ENCODE results near the gene C1QTNF12.

DNA sequence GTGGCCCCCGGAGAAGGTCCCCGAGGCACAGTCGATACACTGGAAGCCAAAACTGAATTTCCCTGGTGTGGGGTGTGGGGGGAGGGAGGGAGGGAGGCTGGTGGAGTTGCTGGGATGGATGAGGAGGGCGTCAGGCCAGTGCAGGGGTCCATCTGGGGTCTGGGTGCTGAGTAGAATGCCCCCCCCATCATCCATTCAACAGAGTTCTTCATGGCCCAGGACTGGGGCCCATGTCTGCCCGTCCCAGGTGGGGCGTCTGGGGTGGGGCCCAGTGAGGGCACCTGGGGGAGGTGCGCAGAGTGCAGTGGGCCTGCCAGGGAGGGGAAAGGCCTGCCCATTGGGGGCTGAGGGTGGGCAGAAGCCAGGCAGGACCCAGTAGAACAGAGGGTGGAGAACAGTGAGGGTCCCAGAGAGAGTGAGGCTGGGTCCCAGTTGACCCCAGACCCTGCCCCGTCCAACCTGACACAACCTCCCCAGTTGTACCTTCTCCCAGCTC lies 42.0 kb downstream of the C1QTNF12 start:
- TF ChIP-seq POLR2AphosphoS5 (IDR thresholded peaks at IDR 0.05) (no peak), POLR2A (IDR thresholded peaks at IDR 0.05) (no peak), EP300 (IDR thresholded peaks at IDR 0.05) (no peak)
- TF ChIP-seq, protein P1, sequence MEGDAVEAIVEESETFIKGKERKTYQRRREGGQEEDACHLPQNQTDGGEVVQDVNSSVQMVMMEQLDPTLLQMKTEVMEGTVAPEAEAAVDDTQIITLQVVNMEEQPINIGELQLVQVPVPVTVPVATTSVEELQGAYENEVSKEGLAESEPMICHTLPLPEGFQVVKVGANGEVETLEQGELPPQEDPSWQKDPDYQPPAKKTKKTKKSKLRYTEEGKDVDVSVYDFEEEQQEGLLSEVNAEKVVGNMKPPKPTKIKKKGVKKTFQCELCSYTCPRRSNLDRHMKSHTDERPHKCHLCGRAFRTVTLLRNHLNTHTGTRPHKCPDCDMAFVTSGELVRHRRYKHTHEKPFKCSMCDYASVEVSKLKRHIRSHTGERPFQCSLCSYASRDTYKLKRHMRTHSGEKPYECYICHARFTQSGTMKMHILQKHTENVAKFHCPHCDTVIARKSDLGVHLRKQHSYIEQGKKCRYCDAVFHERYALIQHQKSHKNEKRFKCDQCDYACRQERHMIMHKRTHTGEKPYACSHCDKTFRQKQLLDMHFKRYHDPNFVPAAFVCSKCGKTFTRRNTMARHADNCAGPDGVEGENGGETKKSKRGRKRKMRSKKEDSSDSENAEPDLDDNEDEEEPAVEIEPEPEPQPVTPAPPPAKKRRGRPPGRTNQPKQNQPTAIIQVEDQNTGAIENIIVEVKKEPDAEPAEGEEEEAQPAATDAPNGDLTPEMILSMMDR (IDR thresholded peaks at IDR 0.05) = no peak

Data from sigmoid colon (tissue), 4 donors.